ENCODE results near the gene MTMR2. TPM values are rescaled to one million over a fixed set of nuclear protein-coding genes. Genes with fewer than 3 reads are reported as not detected.

Gene MTMR2
- total and polyA plus RNA-seq, 2 donors (not counting 1 experiment from before 2014, with no cell fraction given), result 4.8 to 15.4 TPM

DNA sequence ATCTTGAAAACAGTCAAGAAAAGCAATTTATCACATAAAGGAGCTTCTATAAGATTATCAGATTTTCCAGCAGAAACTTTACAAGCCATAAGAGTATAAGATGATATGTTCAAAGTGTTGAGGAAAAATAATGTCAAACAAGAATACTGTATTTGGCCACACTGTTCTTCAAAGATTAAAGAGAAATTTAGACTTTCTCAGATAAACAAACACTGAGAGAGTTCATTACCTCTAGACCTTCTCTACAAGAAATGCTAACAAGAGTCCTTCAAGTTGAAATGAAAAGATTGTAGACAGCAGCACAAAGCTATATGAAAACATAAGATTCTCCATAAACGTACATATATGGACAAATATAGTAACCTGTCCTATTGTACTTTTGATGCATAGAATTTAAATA is 8.0 kb upstream of the MTMR2 start:
- H3K79me2 ChIP-seq (ENCODE audit: control insufficient read depth, insufficient read depth, low read length), result no peaks in the 10 kb centered on the region
- DNase-seq, result no peak
- Mint-ChIP-seq H3K4me3 (no peak overlapping the region), H3K27ac (no peak overlapping the region), H3K9me3 (ENCODE audit: insufficient read depth) (peaks cover 5% of the 10 kb centered on the region), H3K27me3 (peaks cover 18% of the 10 kb centered on the region), H3K4me1 (no peaks in the 10 kb centered on the region)
- POLR2A ChIA-PET, result no interaction called here
- intact Hi-C loops (cut with micrococcal nuclease), result no loop called here
- ATAC-seq (ENCODE audit: low read depth), result no peak
- H3K4me2 ChIP-seq (replicated peaks; ENCODE audit: low read depth, low read length, poor library complexity, severe bottlenecking), result no peak overlapping the region
- no CpG with 5 or more reads among the region's 1 CpG for WGBS (ENCODE audit: insufficient coverage)
- H3K9me3 ChIP-seq (ENCODE audit: control extremely low read depth in 1 of 3, control insufficient read depth in 2 of 3, insufficient read depth in 1 of 3, low read length in 2 of 3), result peaks cover 0 to 7% (median 2%) of the 10 kb centered on the region in 3 donors
- no peak overlapping the region for H2AFZ ChIP-seq (ENCODE audit: insufficient read depth, low read depth, low read length, poor library complexity, severe bottlenecking)
- no peaks in the 10 kb centered on the region for H3K27me3 ChIP-seq (replicated peaks in 1 of 4; ENCODE audit: control extremely low read depth in 1 of 4, control insufficient read depth in 3 of 4, insufficient read depth in 4 of 4, low read length in 3 of 4)
- H4K20me1 ChIP-seq (ENCODE audit: control insufficient read depth, insufficient read depth, low read length, poor library complexity, severe bottlenecking), result no peaks in the 10 kb centered on the region
- H3K36me3 ChIP-seq (replicated peaks in 1 of 2; ENCODE audit: control extremely low read depth in 1 of 2, control insufficient read depth in 1 of 2, extremely low read depth in 1 of 2, insufficient read depth in 2 of 2, low read length in 1 of 2), result no peaks in the 10 kb centered on the region
- H3K4me3 ChIP-seq (ENCODE audit: control extremely low read depth in 1 of 5, extremely low read depth in 1 of 5, insufficient read depth in 1 of 5, low read depth in 2 of 5, low read length in 4 of 5), result no peak overlapping the region
- H3K27ac ChIP-seq (ENCODE audit: low read length in 2 of 2), result no peak overlapping the region
- TF ChIP-seq, protein P1, sequence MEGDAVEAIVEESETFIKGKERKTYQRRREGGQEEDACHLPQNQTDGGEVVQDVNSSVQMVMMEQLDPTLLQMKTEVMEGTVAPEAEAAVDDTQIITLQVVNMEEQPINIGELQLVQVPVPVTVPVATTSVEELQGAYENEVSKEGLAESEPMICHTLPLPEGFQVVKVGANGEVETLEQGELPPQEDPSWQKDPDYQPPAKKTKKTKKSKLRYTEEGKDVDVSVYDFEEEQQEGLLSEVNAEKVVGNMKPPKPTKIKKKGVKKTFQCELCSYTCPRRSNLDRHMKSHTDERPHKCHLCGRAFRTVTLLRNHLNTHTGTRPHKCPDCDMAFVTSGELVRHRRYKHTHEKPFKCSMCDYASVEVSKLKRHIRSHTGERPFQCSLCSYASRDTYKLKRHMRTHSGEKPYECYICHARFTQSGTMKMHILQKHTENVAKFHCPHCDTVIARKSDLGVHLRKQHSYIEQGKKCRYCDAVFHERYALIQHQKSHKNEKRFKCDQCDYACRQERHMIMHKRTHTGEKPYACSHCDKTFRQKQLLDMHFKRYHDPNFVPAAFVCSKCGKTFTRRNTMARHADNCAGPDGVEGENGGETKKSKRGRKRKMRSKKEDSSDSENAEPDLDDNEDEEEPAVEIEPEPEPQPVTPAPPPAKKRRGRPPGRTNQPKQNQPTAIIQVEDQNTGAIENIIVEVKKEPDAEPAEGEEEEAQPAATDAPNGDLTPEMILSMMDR (IDR thresholded peaks at IDR 0.05), result no peak
- TF ChIP-seq EZH2 (IDR thresholded peaks at IDR 0.05; ENCODE audit: borderline replicate concordance, insufficient read depth, low read depth, low read length, poor library complexity, severe bottlenecking), result no peak
- H3K9ac ChIP-seq (ENCODE audit: low read length), result no peak overlapping the region
- H3K4me1 ChIP-seq (ENCODE audit: control insufficient read depth in 2 of 2, insufficient read depth in 2 of 2, low read length in 2 of 2), result no peaks in the 10 kb centered on the region
- CTCF ChIA-PET, result no interaction called here

DNA sequence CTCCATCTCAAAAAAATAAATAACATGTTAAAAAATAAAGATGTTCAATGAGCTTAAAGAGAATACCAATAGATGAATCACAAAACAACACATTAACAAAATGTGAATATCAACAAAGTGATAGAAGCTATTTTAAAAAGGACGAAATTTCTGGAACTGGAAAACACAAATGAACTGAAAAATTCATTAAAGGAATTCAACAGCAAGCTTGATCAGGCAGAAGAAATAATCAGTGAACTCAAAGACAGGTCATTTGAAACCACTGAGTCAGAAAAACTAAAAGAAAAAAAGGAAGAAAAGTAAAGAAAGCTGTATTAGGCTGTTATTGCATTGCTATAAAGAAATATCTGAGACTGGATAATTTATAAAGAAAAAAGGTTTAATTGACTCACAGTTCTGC is 7.0 kb upstream of the MTMR2 start:
- intact Hi-C loops (cut with micrococcal nuclease), result no loop called here
- H3K27ac Mint-ChIP-seq, result no peak overlapping the region
- ATAC-seq (ENCODE audit: low read depth), result no peak
- H4K20me1 ChIP-seq (ENCODE audit: control insufficient read depth, insufficient read depth, low read length, poor library complexity, severe bottlenecking), result no peaks in the 10 kb centered on the region
- WGBS (ENCODE audit: insufficient coverage), result no CpG with 5 or more reads among the region's 1 CpG
- no peaks in the 10 kb centered on the region for H3K4me1 Mint-ChIP-seq
- H3K79me2 ChIP-seq (ENCODE audit: control insufficient read depth, insufficient read depth, low read length), result no peaks in the 10 kb centered on the region
- H3K27me3 Mint-ChIP-seq, result peaks cover 19% of the 10 kb centered on the region
- no peak overlapping the region for H3K4me2 ChIP-seq (replicated peaks; ENCODE audit: low read depth, low read length, poor library complexity, severe bottlenecking)
- H3K27ac ChIP-seq (ENCODE audit: low read length in 2 of 2), result no peak overlapping the region
- no peak overlapping the region for H3K4me3 ChIP-seq (ENCODE audit: control extremely low read depth in 1 of 5, extremely low read depth in 1 of 5, insufficient read depth in 1 of 5, low read depth in 2 of 5, low read length in 4 of 5)
- H3K36me3 ChIP-seq (replicated peaks in 1 of 2; ENCODE audit: control extremely low read depth in 1 of 2, control insufficient read depth in 1 of 2, extremely low read depth in 1 of 2, insufficient read depth in 2 of 2, low read length in 1 of 2), result no peaks in the 10 kb centered on the region
- no peak overlapping the region for H2AFZ ChIP-seq (ENCODE audit: insufficient read depth, low read depth, low read length, poor library complexity, severe bottlenecking)
- no peak for TF ChIP-seq EZH2 (IDR thresholded peaks at IDR 0.05; ENCODE audit: borderline replicate concordance, insufficient read depth, low read depth, low read length, poor library complexity, severe bottlenecking)
- TF ChIP-seq, protein P1 (IDR thresholded peaks at IDR 0.05), result no peak
- peaks cover 0 to 2% (median 0%) of the 10 kb centered on the region in 4 experiments for H3K27me3 ChIP-seq (replicated peaks in 1 of 4; ENCODE audit: control extremely low read depth in 1 of 4, control insufficient read depth in 3 of 4, insufficient read depth in 4 of 4, low read length in 3 of 4)
- no peak overlapping the region for H3K4me3 Mint-ChIP-seq
- H3K9me3 Mint-ChIP-seq (ENCODE audit: insufficient read depth), result peaks cover 5% of the 10 kb centered on the region
- no peak overlapping the region for H3K9ac ChIP-seq (ENCODE audit: low read length)
- POLR2A ChIA-PET, result no interaction called here
- H3K4me1 ChIP-seq (ENCODE audit: control insufficient read depth in 2 of 2, insufficient read depth in 2 of 2, low read length in 2 of 2), result no peaks in the 10 kb centered on the region
- H3K9me3 ChIP-seq (ENCODE audit: control extremely low read depth in 1 of 3, control insufficient read depth in 2 of 3, insufficient read depth in 1 of 3, low read length in 2 of 3), result peaks cover 0 to 7% (median 2%) of the 10 kb centered on the region in 3 donors
- no peak for DNase-seq
- CTCF ChIA-PET, result no interaction called here

All from B cell (primary cell).